Measurements from ENCODE around the gene SHROOM4.
A peak's percentile ranks its signal among the peaks of the same experiment; 100 is the strongest.

The SHROOM4 gene

DNA sequence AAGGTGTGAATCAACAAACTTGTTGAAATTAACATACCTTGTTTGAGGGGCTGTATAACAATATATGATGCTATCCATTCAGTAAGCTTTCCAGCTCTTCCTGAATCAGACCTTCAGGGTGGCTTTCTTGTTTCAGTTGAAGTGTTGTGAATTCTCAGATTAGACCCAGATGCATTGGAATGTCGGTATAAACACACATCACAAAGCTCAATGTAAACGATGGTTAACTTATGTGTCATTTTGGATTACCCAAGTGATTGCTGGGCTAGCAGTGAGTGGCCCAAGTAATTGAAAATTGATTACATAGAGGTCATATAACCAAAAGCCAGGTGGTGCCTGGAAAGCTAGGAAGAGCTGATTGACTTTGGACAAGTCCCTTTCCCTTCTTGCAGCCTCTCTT lies 115.0 kb downstream of the SHROOM4 start:
- Histone ChIP-seq H3K27me3 (no peaks in the 10 kb centered on the region), H3K4me1 (no peaks in the 10 kb centered on the region), H3K9me3 (no peaks in the 10 kb centered on the region), H3K36me3 (no peaks in the 10 kb centered on the region), H3K4me3 (ENCODE audit: low read depth, low read length) (no peak overlapping the region)
- TF ChIP-seq, protein P1, sequence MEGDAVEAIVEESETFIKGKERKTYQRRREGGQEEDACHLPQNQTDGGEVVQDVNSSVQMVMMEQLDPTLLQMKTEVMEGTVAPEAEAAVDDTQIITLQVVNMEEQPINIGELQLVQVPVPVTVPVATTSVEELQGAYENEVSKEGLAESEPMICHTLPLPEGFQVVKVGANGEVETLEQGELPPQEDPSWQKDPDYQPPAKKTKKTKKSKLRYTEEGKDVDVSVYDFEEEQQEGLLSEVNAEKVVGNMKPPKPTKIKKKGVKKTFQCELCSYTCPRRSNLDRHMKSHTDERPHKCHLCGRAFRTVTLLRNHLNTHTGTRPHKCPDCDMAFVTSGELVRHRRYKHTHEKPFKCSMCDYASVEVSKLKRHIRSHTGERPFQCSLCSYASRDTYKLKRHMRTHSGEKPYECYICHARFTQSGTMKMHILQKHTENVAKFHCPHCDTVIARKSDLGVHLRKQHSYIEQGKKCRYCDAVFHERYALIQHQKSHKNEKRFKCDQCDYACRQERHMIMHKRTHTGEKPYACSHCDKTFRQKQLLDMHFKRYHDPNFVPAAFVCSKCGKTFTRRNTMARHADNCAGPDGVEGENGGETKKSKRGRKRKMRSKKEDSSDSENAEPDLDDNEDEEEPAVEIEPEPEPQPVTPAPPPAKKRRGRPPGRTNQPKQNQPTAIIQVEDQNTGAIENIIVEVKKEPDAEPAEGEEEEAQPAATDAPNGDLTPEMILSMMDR (IDR thresholded peaks at IDR 0.05; ENCODE audit: low read depth, low read length), result no peak
- no peak for DNase-seq

DNA sequence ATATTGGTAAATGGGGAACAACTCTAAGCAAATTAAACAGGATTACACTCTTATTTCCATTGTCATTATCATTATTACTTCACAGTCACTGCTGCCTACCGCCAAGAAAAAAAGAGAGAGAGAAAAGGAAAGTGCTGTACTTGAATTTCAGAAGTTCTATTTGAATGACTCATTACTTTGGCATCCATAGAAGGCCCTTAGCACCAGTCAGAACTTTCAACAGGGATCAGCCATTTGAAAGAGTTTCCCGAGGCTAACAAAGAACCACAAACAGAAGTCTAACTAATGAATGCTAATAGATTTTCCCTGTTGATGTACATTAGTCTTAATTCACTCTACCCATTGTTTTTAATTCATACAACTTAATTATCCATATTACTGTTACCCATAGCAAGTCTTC lies 116.3 kb downstream of the SHROOM4 start:
- DNase-seq, result no peak
- Histone ChIP-seq H3K4me3 (ENCODE audit: low read depth, low read length) (no peak overlapping the region), H3K4me1 (no peaks in the 10 kb centered on the region), H3K9me3 (no peaks in the 10 kb centered on the region), H3K36me3 (no peaks in the 10 kb centered on the region), H3K27me3 (no peaks in the 10 kb centered on the region)
- TF ChIP-seq, protein P1 (IDR thresholded peaks at IDR 0.05; ENCODE audit: low read depth, low read length), result no peak

- TF ChIP-seq, protein P1 (IDR thresholded peaks at IDR 0.05; ENCODE audit: low read depth, low read length), result peak; percentile 63
- no peaks in the 10 kb centered on the region for H3K9me3 ChIP-seq
Measured at GRCh38 chrX:50691820-50692219, 122.2 kb downstream of the SHROOM4 start.

GRCh38 chrX:50684871-50685270 lies 129.1 kb downstream of the SHROOM4 start:
- Histone ChIP-seq H3K27me3 (no peaks in the 10 kb centered on the region), H3K4me3 (ENCODE audit: low read depth, low read length) (no peak overlapping the region), H3K36me3 (no peaks in the 10 kb centered on the region), H3K4me1 (0 out of 2 replicates have a peak, but pooled peaks cover 3% of the 10 kb centered on the region), H3K9me3 (no peaks in the 10 kb centered on the region)
- TF ChIP-seq, protein P1 (IDR thresholded peaks at IDR 0.05; ENCODE audit: low read depth, low read length), result no peak
- DNase-seq, result no peak

More at GRCh38 chrX:50691820-50692219, 122.2 kb downstream of the SHROOM4 start:
- H3K4me1 ChIP-seq, result no peaks in the 10 kb centered on the region
- no peaks in the 10 kb centered on the region for H3K27me3 ChIP-seq
- DNase-seq, result peak; percentile 18
- no peak overlapping the region for H3K4me3 ChIP-seq (ENCODE audit: low read depth, low read length)
- H3K36me3 ChIP-seq, result no peaks in the 10 kb centered on the region

DNA sequence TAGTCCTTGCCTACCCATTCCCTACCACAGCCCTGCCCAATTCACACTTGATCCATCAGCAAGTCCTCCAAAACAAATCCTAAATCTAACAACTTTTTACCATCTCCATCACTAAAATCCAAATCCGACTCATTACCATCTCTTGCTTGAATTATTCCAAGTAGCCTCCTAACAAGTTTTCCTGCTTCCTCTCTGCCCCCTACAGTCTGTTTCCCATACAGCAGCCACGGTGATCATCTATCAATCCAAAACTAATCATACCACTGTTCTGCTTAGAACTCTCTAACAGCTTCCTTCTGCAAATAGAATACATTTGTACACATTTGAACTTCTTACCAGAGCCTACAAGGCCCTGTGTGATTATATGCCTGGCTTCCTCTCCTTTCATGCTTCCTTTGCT lies 133.0 kb downstream of the SHROOM4 start:
- DNase-seq, result peak; percentile 44
- Histone ChIP-seq H3K9me3 (no peaks in the 10 kb centered on the region), H3K27me3 (no peaks in the 10 kb centered on the region), H3K4me1 (0 out of 2 replicates have a peak, but pooled peaks cover 3% of the 10 kb centered on the region), H3K36me3 (no peaks in the 10 kb centered on the region), H3K4me3 (ENCODE audit: low read depth, low read length) (no peak overlapping the region)
- TF ChIP-seq, protein P1 (IDR thresholded peaks at IDR 0.05; ENCODE audit: low read depth, low read length), result peak; percentile 75

GRCh38 chrX:50677789-50678188 lies 136.2 kb downstream of the SHROOM4 start:
- H3K4me1 ChIP-seq, result no peaks in the 10 kb centered on the region
- TF ChIP-seq, protein P1 (IDR thresholded peaks at IDR 0.05; ENCODE audit: low read depth, low read length), result no peak
- no peaks in the 10 kb centered on the region for H3K27me3 ChIP-seq
- H3K36me3 ChIP-seq, result no peaks in the 10 kb centered on the region
- H3K4me3 ChIP-seq (ENCODE audit: low read depth, low read length), result no peak overlapping the region
- no peaks in the 10 kb centered on the region for H3K9me3 ChIP-seq
- no peak for DNase-seq

All from BE2C (cell line).